NCI-H748 (cell line): Measurements from ENCODE around the gene SLC22A1.
"Not testable (repeated sequence)": the region's sequence is repeated elsewhere in the genome, so short reads cannot be mapped to it uniquely, and the experiment has no call there.

Experiments
- DNase-seq: peaks from one replicate; lab custom pipeline; 2025; ENCODE audit not compliant: unreplicated experiment; lab: John Stamatoyannopoulos, UW

SLC22A1 gene

DNA sequence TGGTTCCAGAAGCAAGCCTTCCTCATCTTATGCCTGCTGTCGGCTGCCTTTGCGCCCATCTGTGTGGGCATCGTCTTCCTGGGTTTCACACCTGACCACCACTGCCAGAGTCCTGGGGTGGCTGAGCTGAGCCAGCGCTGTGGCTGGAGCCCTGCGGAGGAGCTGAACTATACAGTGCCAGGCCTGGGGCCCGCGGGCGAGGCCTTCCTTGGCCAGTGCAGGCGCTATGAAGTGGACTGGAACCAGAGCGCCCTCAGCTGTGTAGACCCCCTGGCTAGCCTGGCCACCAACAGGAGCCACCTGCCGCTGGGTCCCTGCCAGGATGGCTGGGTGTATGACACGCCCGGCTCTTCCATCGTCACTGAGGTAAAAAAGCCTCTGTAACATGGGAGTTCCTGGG lies 366 bp downstream of the SLC22A1 start:
- no peak for DNase-seq

- no peak for DNase-seq
Measured at GRCh38 chr6:160122744-160123143, 1.1 kb downstream of the SLC22A1 start.

DNA sequence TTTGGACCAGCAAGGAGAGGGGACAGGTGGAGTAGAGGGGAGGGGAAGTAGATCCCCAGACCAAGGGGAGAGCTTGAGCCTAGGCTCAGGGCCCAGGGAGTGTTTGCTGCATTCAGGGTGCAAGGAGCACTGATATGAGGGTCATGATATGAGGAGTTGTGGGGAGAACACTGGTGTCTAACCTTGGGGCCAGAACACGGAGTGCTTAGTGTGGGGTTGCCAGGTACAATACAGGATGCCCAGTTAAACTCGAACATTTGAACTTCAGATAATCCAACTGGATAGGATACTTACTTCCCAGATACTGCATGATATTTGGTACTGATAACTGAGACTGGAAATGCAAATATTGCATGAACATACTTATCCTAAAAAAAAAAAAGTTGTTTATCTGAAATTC lies 2.4 kb downstream of the SLC22A1 start:
- no peak for DNase-seq

DNA sequence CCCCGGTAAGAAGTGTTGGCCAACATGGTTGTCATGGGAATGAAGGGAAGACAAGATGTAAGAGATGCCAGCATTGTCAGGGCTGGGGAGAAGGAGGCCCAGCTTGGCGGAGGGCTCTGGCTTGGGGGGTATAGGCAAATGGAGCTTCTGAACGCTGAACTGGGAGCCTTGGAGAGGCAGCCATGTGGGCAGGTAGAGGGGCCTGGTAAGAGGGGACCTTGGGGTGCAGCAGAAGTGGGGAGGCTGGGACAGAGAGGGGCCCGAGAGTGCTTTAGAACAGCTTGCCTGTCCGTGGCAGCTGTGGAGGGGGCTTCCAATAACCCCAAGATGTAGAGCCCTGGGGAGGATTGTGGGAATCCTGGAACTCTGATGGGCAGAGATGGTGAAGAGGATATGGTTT lies 3.0 kb downstream of the SLC22A1 start:
- DNase-seq, result no peak

DNA sequence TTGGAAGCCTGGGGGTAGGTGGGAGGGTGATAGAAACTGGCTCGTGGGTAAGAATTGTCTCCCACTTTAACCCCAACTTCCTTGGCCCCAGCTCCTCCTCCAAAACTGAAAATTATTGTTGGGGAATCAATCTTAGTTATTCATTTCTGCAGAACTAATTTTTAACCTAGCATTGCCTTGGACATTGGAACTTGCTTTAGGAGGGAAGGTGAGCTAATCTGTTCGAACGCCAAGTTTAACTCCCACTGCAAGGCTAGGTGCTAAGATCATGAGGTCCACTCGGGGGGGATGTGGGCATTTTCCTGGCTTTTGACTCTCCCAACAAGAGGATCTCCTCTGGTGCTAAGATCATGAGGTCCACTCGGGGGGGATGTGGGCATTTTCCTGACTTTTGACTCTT lies 3.5 kb downstream of the SLC22A1 start:
- DNase-seq, result not testable (repeated sequence)

DNA sequence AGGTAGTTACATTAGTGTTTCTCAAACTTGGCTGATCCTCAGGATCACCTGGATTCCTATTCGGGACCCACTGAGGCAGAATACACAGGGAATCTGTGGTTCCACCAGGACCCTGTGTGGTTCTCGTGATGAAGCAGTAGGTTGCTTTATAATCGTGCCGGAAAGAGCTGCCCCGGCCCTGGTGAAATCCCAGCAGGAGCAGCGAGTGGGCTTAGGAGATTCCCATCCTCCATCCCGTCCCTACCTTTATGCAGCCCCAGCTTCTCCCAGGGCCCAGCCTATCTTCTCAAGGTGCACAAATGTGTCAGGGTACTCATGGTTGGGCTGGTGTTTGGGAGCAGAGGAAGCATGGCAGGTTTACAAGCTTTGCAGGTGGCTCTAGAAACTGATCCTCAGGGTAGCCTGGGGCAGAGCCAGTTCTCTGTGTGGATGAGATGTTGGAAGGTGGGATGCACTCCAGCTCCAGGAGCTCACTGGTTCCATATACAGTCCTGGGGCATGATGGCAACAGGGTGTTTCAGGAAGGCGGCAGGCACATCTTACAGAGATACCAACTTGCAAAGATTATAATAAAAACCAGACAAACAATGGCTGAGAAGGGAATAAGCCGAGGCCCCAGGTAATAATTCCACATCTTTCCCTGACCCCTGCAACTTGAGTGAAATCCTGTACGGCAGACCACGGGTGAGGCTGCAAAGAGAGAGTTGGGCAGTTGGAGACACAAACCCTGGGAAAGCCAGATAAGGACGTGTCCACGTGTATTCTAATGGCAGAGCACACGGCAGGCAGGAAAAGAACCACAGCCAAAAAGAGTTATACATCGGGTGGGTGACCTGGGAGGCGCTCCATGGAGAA lies 5.9 kb downstream of the SLC22A1 start:
- DNase-seq, result no peak

- DNase-seq, result no peak
Measured at GRCh38 chr6:160128125-160128683, 6.6 kb downstream of the SLC22A1 start.

GRCh38 chr6:160128879-160129516 lies 7.4 kb downstream of the SLC22A1 start:
- DNase-seq, result no peak

- DNase-seq, result no peak
Measured at GRCh38 chr6:160129881-160130615, 8.4 kb downstream of the SLC22A1 start.

DNA sequence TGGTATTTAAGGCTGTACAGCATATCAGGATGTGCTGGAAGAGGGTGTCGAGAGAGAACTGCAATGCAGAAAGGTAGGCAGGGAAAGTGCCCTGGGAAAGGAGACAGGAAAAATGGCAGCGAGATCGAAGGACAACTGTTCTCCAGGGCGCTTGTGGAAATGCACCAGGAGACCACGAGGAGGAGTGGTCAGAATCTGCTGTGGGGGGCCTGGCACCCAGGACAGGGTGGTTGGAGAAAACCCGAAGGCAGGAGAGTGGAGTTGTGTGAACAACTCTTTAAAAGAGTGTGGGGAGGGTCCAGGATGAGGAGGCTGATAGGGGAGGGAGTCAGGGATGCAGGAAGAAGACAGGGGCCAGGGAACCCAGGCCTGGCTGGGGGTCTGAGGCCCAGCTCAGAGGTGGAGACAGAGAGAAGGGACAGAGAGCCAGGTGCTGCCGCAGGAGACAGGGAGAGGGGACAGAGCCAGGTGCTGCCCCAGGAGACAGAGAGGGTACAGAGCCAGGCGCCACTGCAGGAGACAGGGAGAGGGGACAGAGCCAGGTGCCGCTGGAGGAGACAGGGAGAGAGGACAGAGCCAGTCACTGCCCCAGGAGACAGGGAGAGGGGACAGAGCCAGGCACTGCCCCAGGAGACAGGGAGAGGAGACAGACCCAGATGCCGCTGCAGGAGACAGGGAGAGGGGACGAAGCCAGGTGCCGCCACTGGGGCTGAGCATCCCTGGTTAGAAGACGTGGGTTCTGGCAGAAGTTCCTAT lies 9.3 kb downstream of the SLC22A1 start:
- no peak for DNase-seq

DNA sequence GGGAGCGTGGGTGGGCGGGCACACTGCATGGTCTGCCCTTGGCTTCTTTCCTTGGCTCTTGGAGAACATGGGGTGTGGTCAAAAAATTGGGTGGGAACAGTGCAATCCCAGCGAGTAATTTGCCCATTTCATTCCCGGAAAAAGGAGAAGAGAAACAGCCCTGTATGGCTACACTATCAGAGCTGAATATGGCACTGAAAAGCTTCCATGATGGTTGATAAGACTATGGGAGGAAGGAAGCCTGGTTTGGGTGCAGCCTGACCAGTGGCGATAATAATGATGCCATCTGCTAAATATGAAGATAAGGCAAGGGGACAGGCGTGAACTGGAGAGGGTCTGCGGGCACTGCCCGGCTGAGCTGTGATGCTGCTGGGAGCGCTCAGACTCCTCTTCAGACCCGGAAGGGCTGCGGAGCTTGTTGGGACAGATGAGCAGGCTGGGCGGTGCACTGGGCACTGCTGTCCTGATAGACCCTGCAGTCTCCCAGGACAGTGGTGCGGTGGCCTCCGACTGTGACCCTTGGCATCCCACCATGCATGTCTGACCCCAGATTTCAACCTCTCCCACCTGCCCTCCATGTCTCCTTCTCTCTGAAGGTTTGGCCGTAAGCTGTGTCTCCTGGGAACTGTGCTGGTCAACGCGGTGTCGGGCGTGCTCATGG lies 10.2 kb downstream of the SLC22A1 start:
- DNase-seq, result no peak

DNA sequence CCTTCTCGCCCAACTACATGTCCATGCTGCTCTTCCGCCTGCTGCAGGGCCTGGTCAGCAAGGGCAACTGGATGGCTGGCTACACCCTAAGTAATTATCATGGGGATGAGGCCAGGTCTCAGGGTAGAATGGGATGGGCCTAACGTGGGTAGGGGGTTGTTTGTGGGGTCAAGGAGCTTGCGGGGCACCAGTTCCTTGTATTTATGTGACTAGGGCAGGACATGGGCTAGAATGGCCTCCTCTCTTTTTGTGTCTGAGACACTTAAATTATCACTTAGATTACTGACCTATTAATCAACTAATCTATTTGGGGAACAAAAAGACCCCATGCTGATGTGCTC lies 10.7 kb downstream of the SLC22A1 start:
- DNase-seq, result no peak

DNA sequence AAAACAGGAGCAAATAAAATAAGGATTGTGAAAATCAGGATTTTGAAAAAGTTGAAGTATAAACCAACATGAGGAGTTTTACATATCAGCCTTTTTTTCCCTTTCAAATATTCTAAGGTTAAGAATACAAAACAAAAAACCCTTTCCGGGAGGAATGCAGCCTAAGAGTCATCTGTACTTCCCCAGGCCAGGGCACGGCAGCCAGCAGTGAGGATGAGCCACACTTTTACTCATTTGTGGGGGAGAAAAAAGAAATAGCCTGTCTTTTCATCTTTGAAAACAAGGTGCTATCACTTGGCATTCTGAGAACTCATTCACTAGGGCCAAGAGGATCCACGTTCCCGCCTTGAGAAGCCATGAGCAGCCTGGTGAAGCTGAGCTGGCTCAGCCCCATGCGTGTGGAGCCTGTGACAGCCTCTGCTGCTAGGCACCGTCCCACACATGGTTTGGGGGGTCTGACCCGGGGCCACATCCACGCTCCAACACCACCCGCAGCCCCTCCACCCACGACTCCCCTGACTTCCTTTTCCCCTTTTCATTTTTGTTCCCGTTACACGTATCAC lies 11.2 kb downstream of the SLC22A1 start:
- DNase-seq, result no peak

DNA sequence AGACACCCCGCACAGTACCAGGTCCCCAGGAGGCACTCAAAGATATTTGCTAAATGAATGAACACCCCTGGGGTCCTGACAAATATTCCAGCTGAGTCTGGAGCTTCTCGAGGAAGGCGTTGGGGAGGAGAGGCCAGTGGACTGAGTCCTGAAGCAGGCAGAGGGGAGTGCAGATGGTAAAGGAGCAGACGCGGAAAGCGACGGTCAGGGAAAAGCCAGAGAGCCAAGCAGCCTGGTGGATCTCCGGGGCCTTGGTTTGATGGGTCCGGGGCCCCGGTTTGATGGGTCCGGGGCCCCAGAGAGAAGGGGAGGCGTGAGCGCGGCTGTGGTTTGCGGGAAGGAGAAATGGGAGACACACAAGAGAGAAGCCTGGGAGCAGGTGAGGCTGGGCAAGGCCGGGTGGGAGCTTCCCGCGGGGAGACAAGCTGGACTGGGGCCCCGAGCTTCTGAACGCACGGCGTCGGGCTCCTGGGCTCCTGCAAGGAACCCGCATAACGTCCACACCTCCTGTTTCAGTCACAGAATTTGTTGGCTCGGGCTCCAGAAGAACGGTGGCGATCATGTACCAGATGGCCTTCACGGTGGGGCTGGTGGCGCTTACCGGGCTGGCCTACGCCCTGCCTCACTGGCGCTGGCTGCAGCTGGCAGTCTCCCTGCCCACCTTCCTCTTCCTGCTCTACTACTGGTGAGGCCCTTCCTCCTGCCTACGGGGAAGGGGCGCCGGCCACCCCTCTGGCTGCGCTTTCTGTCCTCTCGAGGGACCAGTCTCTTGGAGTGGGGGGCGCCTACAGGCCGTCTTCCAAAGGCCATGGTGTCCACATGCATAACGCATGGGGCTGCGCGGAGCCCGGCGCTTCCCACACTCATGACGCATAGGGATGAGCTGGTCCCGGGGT lies 12.1 kb downstream of the SLC22A1 start:
- DNase-seq, result no peak

GRCh38 chr6:160134337-160134751 lies 12.7 kb downstream of the SLC22A1 start:
- not testable (repeated sequence) for DNase-seq

DNA sequence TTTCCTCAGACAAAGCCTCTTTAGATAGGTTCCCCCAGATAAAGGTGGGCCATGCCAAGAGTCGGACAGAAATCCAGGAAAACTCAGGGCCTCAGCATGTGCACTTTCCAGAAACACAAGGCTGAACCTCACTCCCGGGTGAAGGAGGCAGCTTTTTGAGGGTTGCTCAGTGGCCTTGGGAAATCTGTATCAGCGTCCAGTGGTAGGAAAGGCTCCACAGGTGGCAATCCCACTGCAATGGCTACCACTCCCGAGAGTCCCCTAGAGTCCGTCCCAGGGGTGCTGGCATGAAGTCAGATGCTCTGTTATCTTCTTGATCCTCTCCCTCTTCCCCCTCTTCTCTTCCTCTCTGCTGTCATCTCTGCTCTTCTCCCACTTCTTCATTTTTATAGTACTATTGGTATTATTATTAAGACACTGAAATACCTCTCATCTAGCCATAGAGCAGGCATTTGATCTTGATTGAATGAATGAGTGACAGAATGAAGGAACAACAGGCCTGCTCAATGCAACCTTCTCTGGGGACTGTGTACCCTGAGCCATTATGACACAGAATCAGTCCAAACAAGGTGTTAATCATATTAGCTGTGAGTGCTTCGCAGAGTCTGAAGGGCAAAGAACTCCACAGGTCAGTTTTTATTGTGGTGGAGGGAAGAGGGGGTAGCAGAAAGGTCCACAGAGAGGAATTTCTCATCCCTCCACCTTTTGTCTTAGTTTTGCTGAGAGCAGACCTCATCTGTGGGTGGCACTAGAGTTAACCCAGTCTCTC lies 13.3 kb downstream of the SLC22A1 start:
- no peak for DNase-seq

- DNase-seq, result peak; percentile 15
Measured at GRCh38 chr6:160135907-160136655, 14.5 kb downstream of the SLC22A1 start.
